ENCODE data around the gene TRAF2.

- TF ChIP-seq, protein P1, sequence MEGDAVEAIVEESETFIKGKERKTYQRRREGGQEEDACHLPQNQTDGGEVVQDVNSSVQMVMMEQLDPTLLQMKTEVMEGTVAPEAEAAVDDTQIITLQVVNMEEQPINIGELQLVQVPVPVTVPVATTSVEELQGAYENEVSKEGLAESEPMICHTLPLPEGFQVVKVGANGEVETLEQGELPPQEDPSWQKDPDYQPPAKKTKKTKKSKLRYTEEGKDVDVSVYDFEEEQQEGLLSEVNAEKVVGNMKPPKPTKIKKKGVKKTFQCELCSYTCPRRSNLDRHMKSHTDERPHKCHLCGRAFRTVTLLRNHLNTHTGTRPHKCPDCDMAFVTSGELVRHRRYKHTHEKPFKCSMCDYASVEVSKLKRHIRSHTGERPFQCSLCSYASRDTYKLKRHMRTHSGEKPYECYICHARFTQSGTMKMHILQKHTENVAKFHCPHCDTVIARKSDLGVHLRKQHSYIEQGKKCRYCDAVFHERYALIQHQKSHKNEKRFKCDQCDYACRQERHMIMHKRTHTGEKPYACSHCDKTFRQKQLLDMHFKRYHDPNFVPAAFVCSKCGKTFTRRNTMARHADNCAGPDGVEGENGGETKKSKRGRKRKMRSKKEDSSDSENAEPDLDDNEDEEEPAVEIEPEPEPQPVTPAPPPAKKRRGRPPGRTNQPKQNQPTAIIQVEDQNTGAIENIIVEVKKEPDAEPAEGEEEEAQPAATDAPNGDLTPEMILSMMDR (IDR thresholded peaks at IDR 0.05), result no peak
- TF ChIP-seq POLR2A (IDR thresholded peaks at IDR 0.05), result no peak
These were observed 14.7 kb downstream of the TRAF2 start for GRCh38 chr9:136900988-136901515.

Data from tibial nerve (tissue), 3 donors.